ENCODE measurements around the gene PBRM1.

Gene PBRM1

DNA sequence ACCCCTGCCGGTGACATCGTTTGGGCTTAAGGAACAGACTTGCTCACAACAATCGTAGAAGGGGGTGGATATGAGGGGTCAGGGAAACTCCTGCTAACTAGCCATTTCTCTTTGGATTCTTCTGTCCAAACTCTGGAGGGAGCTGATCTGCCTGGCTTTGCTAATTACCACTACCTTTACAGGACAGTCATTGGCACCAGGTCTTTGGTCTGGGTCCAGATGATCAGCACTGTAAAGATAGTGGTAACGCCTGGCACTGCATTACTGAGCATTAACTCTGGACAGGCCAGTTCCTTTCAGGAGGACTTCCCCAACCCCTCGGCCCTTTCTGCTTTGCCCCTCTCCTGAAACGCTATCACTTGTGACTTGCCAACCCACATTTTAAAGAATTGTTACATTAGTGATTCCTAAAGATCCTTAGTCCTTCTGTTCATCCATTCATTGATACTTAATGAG is 148.5 kb downstream of the PBRM1 start:
- Histone ChIP-seq H3K4me2 (ENCODE audit: low read depth, low read length) (peak overlapping the region; percentile 87), H3K27me3 (replicated peaks; ENCODE audit: insufficient read depth, low read length) (no peaks in the 10 kb centered on the region), H2AFZ (ENCODE audit: low read length) (peak overlapping the region; percentile 78), H4K20me1 (ENCODE audit: insufficient read depth, low read length) (no peaks in the 10 kb centered on the region; the same call in 1 of the 2 replicates), H3K36me3 (replicated peaks; ENCODE audit: insufficient read depth, low read length) (peaks cover 7% of the 10 kb centered on the region; the same call in 1 of the 2 replicates), H3K4me1 (ENCODE audit: low read length) (peaks cover 18% of the 10 kb centered on the region), H3K79me2 (ENCODE audit: low read length) (peaks cover 57% of the 10 kb centered on the region), H3K9me3 (replicated peaks; ENCODE audit: insufficient read depth, low read length) (no peaks in the 10 kb centered on the region), H3F3A (ENCODE audit: insufficient read depth, low read length) (peaks cover 25% of the 10 kb centered on the region), H3K9ac (ENCODE audit: low read length) (peak overlapping the region; percentile 94), H3K9me2 (replicated peaks; ENCODE audit: insufficient read depth, low read length) (no peaks in the 10 kb centered on the region), H3K27ac (ENCODE audit: low read length) (peak overlapping the region; percentile 72; the same call in 1 of the 2 replicates), H3K4me3 (ENCODE audit: low read length) (peak overlapping the region; percentile 96)
- no peak for DNase-seq
- TF ChIP-seq EZH2phosphoT487 (IDR thresholded peaks at IDR 0.05; ENCODE audit: low read length) (no peak), EZH2 (optimal IDR thresholded peaks at IDR 0.05; ENCODE audit: low read depth, low read length) (no peak)
- TF ChIP-seq, protein P1, sequence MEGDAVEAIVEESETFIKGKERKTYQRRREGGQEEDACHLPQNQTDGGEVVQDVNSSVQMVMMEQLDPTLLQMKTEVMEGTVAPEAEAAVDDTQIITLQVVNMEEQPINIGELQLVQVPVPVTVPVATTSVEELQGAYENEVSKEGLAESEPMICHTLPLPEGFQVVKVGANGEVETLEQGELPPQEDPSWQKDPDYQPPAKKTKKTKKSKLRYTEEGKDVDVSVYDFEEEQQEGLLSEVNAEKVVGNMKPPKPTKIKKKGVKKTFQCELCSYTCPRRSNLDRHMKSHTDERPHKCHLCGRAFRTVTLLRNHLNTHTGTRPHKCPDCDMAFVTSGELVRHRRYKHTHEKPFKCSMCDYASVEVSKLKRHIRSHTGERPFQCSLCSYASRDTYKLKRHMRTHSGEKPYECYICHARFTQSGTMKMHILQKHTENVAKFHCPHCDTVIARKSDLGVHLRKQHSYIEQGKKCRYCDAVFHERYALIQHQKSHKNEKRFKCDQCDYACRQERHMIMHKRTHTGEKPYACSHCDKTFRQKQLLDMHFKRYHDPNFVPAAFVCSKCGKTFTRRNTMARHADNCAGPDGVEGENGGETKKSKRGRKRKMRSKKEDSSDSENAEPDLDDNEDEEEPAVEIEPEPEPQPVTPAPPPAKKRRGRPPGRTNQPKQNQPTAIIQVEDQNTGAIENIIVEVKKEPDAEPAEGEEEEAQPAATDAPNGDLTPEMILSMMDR (IDR thresholded peaks at IDR 0.05; ENCODE audit: low read length), result no peak

DNA sequence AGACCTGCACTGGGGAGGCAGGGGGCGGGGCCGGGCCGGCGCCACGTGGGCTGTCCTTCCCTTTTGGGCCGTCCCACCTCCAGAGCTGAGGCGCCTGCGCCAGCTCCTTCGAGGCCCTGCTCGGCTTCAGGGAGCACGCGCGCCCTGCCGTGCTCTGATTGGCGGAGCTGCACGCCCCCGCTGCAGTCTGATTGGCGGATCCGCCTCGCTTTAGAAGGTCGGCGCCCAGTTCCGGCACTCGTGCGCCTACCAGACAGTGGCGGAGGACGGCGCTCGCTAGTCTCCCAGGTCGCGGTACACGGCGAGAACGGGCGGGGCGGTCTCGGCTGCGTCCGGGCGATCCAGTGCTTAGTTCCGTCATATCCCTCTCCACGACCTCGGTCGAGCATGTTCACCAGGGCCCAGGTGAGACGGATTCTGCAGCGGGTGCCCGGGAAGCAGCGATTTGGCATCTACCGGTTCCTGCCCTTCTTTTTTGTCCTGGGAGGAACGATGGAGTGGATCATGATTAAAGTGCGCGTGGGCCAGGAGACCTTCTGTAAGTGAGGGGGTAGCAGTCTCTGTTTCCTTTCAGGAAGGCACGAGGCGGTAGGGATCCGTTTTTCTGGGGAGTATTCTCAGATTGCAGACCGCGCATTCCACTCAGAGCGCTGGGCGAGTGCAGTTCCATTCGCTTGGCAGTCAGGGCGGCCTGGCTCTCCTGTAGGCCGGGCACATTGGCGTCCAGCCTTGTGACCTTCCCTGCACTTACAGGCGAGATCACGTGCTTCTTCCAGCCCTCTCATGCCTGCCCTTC is 149.1 kb downstream of the PBRM1 start, which contains the start of gene UQCC5:
Gene UQCC5, plus strand, starts transcription at position 237 of the 796 bp plus-strand sequence. Its CDS starts 151 bp downstream, at position 388.
- Histone ChIP-seq H3K9ac (ENCODE audit: low read length) (peak within 1 kb of the TSS; percentile 94), H3K4me1 (ENCODE audit: low read length) (peaks cover 18% of the 10 kb centered on the region), H3K9me2 (replicated peaks; ENCODE audit: insufficient read depth, low read length) (no peaks in the 10 kb centered on the region), H3K27ac (ENCODE audit: low read length) (peak within 1 kb of the TSS; percentile 72), H3K9me3 (replicated peaks; ENCODE audit: insufficient read depth, low read length) (no peaks in the 10 kb centered on the region), H3K4me2 (ENCODE audit: low read depth, low read length) (peak within 1 kb of the TSS; percentile 87), H3K4me3 (ENCODE audit: low read length) (peak within 1 kb of the TSS; percentile 96), H2AFZ (ENCODE audit: low read length) (peak within 1 kb of the TSS; percentile 79), H3F3A (ENCODE audit: insufficient read depth, low read length) (peaks cover 25% of the 10 kb centered on the region), H3K27me3 (replicated peaks; ENCODE audit: insufficient read depth, low read length) (no peaks in the 10 kb centered on the region), H3K36me3 (replicated peaks; ENCODE audit: insufficient read depth, low read length) (peaks cover 6% of the 10 kb centered on the region; the same call in 1 of the 2 replicates), H3K79me2 (ENCODE audit: low read length) (peaks cover 51% of the 10 kb centered on the region), H4K20me1 (ENCODE audit: insufficient read depth, low read length) (no peaks in the 10 kb centered on the region; the same call in 1 of the 2 replicates)
- DNase-seq, result peak; percentile 99
- TF ChIP-seq, protein P1 (IDR thresholded peaks at IDR 0.05; ENCODE audit: low read length), result no peak
- TF ChIP-seq EZH2phosphoT487 (IDR thresholded peaks at IDR 0.05; ENCODE audit: low read length), result no peak
- TF ChIP-seq EZH2 (optimal IDR thresholded peaks at IDR 0.05; ENCODE audit: low read depth, low read length), result no peak

- Histone ChIP-seq H3K4me3 (ENCODE audit: low read length) (peak overlapping the region; percentile 51), H3K27me3 (replicated peaks; ENCODE audit: insufficient read depth, low read length) (no peaks in the 10 kb centered on the region), H3K9me3 (replicated peaks; ENCODE audit: insufficient read depth, low read length) (no peaks in the 10 kb centered on the region), H3K36me3 (replicated peaks; ENCODE audit: insufficient read depth, low read length) (peaks cover 4% of the 10 kb centered on the region; the same call in 1 of the 2 replicates), H4K20me1 (ENCODE audit: insufficient read depth, low read length) (no peaks in the 10 kb centered on the region; the same call in 1 of the 2 replicates), H3K79me2 (ENCODE audit: low read length) (peaks cover 45% of the 10 kb centered on the region), H3K4me1 (ENCODE audit: low read length) (peaks cover 18% of the 10 kb centered on the region), H3K9me2 (replicated peaks; ENCODE audit: insufficient read depth, low read length) (no peaks in the 10 kb centered on the region), H3K9ac (ENCODE audit: low read length) (no peak overlapping the region), H3F3A (ENCODE audit: insufficient read depth, low read length) (peaks cover 24% of the 10 kb centered on the region), H3K27ac (ENCODE audit: low read length) (no peak overlapping the region), H3K4me2 (ENCODE audit: low read depth, low read length) (peak overlapping the region; percentile 80), H2AFZ (ENCODE audit: low read length) (peak overlapping the region; percentile 79)
- DNase-seq, result no peak
- no peak for TF ChIP-seq EZH2 (optimal IDR thresholded peaks at IDR 0.05; ENCODE audit: low read depth, low read length)
- TF ChIP-seq EZH2phosphoT487 (IDR thresholded peaks at IDR 0.05; ENCODE audit: low read length), result no peak
- TF ChIP-seq, protein P1 (IDR thresholded peaks at IDR 0.05; ENCODE audit: low read length), result no peak
Measured at GRCh38 chr3:52536112-52536368, 149.7 kb downstream of the PBRM1 start.
